Camera-type eye (tissue), 1 donor: Measurements from ENCODE around the gene MTX1. TPM values are rescaled to one million over a fixed set of nuclear protein-coding genes. Genes with fewer than 3 reads are reported as not detected.

Experiments
- total RNA-seq: library from RNA; depleted of rRNA; stranded (reverse); fragments of >200 nt; gene quantifications from one replicate; pipeline ENCODE4 v1.2.3, GENCODE V29; 2014

MTX1 gene, protein sequence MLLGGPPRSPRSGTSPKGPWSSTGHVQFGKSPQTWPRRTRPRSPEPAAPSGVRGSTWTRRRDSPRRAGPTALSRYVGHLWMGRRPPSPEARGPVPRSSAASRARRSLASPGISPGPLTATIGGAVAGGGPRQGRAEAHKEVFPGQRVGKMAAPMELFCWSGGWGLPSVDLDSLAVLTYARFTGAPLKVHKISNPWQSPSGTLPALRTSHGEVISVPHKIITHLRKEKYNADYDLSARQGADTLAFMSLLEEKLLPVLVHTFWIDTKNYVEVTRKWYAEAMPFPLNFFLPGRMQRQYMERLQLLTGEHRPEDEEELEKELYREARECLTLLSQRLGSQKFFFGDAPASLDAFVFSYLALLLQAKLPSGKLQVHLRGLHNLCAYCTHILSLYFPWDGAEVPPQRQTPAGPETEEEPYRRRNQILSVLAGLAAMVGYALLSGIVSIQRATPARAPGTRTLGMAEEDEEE
- 18.3 TPM for total RNA-seq

DNA sequence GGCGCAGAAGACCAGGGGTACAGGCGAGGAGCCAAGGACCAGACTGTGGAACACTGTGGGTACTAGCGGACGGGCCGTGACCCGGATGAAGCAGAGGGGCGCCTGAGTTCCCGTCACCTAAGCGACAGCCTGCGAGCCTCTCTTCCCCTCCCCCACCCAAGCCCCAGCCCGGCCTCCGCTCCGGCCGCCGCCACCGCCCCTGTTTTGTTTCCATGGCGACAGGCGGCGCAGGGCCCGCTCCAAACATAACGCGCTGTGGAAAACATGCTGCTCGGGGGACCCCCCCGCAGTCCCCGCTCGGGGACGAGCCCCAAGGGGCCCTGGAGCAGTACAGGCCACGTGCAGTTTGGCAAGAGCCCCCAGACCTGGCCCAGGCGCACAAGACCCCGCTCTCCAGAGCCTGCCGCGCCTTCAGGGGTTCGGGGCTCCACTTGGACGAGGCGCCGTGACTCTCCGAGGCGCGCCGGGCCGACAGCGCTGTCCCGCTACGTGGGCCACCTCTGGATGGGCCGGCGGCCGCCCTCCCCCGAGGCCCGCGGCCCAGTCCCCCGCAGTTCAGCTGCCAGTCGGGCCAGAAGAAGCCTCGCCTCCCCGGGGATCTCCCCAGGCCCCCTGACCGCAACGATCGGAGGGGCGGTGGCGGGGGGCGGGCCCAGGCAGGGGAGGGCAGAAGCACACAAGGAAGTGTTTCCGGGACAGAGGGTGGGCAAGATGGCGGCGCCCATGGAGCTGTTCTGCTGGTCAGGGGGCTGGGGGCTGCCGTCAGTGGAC is at the start of gene MTX1:
MTX1 (plus strand) TSS at position 155 of the 771 bp plus-strand sequence; CDS start at position 265, 110 bp downstream.

DNA sequence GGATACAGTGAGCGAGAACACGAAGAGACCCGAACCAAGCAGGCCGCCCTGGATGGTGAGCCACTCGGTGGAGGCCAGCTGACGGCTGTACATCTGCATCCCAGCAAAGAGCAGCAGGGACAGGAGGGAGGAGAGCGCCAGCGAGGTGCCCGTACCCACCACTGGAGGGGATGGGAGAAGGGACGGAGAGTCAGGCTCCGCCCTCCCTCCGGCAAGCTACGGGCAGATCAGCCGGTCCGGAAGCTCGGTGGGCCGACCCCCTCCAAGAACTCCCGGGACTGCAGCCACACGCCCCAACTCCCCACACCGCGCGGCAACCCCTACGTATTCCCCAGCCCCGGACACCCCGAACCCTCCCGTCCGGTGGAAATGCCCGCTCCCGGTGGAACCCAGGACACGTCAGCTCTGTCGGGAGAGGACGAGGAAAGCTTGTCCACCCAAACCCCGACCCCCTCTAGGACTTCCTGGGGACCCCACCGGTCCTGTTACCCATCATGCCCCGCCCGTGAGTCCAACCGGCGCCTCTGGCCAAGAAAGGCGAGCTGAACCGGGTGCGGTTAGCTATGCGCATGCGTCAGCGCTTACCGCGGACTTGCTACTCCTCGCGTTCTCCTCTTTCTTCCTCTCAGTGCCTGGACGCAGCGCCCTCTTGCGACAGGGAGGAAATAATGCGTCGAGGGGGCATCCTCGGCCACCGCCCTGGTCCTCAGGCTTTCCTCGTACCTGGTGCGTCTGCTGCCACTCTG is 35.6 kb upstream of the MTX1 start, which contains the start of gene KRTCAP2:
KRTCAP2 (minus strand) TSS at position 573 of the 746 bp plus-strand sequence; CDS start at position 493, 80 bp downstream.

DNA sequence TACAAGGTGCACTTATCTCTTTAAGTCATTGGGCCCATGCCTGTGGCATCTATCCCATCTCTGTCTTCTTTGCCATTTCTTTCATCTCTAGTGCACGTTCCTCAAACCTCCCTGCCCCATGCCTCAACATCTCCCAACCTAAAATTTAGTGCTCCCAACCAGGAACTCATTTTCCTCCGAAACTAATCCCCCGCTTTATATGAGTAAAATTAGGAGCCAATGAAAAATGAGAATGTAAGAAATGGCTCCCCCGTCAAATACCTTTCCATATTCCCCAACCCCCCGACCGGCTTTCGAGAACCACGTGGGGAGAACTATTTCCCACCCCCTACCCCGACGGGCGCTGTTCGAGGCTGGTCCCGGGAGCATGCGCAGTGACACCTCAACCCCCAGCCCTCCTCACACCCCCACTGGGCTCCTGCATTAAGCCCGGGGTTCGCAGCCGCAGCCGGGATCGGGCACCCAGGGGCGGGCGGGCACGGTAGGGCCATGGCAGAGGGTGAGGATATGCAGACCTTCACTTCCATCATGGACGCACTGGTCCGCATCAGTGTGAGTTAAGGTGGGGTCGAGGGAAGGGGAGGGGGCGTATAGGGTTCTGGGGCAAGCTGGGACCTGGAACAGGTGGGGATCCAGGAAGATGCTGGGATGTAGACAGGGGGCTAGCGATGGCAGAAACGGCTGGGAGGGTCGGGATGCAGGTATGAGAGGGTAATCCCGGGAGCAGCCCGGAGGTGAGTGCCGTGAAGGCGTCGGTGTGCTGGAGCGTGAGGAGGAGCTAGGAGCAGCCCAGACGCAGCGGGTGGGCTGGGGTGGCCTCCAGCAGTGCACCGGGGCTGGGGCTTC is 34.8 kb upstream of the MTX1 start, which contains the start of gene TRIM46:
TRIM46 (plus strand) TSS at position 372 of the 846 bp plus-strand sequence; CDS start at position 490, 118 bp downstream.

DNA sequence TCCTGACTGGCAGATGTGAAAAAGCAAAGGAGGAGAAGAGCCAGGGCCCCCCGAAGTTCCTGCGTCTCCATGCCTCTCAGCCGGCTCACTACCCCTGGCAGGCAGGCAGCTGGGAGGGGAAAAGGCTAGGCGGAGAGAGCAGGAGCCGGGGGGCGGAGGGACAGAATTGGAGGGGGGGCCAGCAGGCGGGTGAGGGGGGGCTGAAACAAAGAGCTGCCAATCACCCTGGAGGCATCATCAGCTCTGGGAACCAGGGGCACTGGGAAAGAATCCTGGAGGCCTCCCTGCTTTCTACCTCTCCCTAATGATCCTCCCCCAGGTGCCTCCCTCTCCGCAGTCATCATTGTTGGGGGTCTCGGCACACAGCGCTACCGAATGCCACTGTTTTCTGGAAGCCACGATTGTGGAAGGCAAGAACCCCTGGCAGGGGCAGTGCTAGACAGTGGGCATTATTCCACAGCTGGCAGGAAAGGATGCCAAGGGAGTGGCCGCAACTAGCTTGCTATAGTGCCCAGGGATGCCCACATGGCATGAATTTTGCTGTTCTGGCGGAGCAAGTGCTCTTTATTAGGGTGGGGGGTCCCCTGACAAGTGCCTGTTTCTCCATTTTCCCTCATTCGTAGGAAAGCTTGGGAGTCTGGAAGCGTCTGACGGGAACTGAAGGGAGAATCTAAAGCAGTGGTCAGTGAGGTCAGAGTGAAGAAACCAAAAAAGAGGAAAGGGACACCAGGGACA is 522 bp upstream of the MTX1 start, which contains the start of gene THBS3:
THBS3 (minus strand) TSS at position 92 of the 735 bp plus-strand sequence; CDS start at position 71, 21 bp downstream.

DNA sequence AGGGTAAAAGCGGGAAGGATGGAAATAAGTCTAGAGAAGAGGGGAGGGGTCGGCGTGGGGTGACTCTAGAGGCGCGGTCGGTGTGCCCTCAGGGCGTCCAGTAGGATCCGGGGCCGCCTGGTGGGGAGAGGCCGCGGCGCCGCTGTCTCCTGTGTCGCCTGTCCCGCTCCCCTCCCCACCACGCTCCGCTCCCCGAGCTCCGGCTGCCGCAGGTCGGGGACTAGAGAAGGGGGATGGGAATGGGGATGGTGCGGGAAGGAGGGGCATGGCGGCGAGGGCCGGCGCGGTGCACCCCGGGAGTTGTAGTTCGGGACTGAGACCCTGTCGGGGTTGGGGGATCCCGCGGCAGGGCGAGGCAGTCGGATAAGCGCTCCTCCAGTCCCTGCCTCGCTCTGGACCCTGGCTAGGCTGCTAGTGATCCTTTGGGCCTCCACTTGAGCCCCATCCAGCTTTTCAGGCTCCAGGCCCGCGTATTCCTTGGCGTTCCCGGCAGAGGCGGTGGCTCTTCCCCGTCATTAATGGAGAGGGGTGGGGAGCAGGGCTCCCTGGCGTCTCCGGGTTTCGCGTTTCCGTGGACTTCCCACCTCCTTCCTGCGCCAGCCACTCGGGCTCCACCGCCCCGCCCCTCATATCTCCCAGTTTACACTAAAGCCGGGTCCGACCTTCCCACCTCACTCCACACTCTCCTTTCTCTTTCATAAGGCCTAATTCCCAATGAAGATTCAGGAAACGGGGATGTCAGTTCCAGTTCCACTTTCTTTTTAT is 46.9 kb downstream of the MTX1 start, which contains the start of gene ENTREP3:
ENTREP3 (minus strand) TSS at position 241 of the 765 bp plus-strand sequence. CDS start 606 bp downstream, outside the sequence.

DNA sequence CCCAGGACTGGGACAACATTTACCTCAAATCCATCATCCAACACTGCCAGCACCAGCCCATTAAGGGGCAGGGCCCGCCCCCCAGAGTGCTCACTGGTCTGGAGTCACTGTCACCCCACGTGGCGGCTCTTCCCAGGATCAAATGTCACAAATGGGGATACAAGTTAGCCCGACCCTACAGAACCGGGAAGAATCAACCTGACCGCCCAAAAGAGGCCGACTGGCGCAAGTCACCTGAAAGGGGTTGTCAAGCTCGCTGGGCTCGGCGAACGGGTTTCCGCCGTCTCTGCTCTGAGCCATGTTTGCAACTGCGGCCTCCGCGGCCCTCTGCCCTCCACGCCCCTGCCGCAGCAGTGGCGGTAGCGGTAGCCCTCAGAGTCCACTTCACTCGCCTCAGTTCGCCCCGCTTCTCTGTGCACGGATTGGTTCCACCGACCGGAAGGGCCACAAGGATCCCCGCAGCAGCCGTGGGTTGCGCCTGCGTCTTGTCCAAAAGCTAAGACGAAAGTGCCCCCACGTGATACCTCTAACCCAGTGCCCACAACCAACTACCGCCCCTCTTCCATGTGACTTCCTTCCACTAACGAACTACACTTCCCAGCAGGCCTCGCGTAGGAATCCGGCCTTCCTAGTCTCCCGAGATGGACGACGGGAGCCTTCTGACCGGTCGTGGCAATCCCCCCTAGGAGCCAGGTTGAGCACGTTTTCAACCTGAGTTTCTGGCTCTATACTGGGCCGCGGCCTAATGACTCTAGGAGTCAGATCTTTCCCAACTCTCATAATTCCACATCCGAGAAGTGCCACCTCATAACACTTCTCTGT is 53.6 kb downstream of the MTX1 start, which contains the start of gene SCAMP3:
SCAMP3 (minus strand) TSS at position 509 of the 822 bp plus-strand sequence; CDS start at position 300, 209 bp downstream.

Other genes with a start within 250 kb of the MTX1 start
- 20.3 TPM for gene PYGO2, start 246.9 kb upstream of the MTX1 start, total RNA-seq
- 58.2 TPM for gene SHC1, start 237.9 kb upstream of the MTX1 start, total RNA-seq
- gene CKS1B, start 234.0 kb upstream of the MTX1 start, total RNA-seq: 27.9 TPM
- gene FLAD1, start 225.4 kb upstream of the MTX1 start, total RNA-seq: 21.3 TPM
- 6.0 TPM for gene LENEP, start 215.1 kb upstream of the MTX1 start, total RNA-seq
- 14.0 TPM for gene ZBTB7B, start 205.9 kb upstream of the MTX1 start, total RNA-seq
- 0.49 TPM for gene DCST2, start 174.9 kb upstream of the MTX1 start, total RNA-seq
- gene DCST1, start 174.9 kb upstream of the MTX1 start, total RNA-seq: not detected
- 49.4 TPM for gene ADAM15, start 157.4 kb upstream of the MTX1 start, total RNA-seq
- gene EFNA4, start 145.0 kb upstream of the MTX1 start, total RNA-seq: 2.9 TPM
- gene EFNA3, start 129.9 kb upstream of the MTX1 start, total RNA-seq: 5.8 TPM
- 26.9 TPM for gene EFNA1, start 80.8 kb upstream of the MTX1 start, total RNA-seq
- gene SLC50A1, start 72.8 kb upstream of the MTX1 start, total RNA-seq: 15.6 TPM
- gene DPM3, start 68.2 kb upstream of the MTX1 start, total RNA-seq: 39.4 TPM
- gene KRTCAP2, start 35.4 kb upstream of the MTX1 start, total RNA-seq: 51.1 TPM
- gene TRIM46, start 34.8 kb upstream of the MTX1 start, total RNA-seq: 5.7 TPM
- 50.7 TPM for gene THBS3, start 798 bp upstream of the MTX1 start, total RNA-seq
- 9.5 TPM for gene ENTREP3, start 46.8 kb downstream of the MTX1 start, total RNA-seq
- 33.2 TPM for gene SCAMP3, start 53.7 kb downstream of the MTX1 start, total RNA-seq
- gene CLK2, start 64.8 kb downstream of the MTX1 start, total RNA-seq: 49.3 TPM
- 7.4 TPM for gene HCN3, start 68.8 kb downstream of the MTX1 start, total RNA-seq
- gene PKLR, start 92.7 kb downstream of the MTX1 start, total RNA-seq: 1.0 TPM
- gene FDPS, start 100.2 kb downstream of the MTX1 start, total RNA-seq: 92.3 TPM
- gene RUSC1, start 112.2 kb downstream of the MTX1 start, total RNA-seq: 26.6 TPM